Measurements from ENCODE around the gene ELFN2. TPM values are rescaled to one million over a fixed set of nuclear protein-coding genes. Genes with fewer than 3 reads are reported as not detected.

The ELFN2 gene
- total and polyA plus RNA-seq, 2 donors (not counting 3 experiments of a cell fraction or from before 2014, with no cell fraction given): 0.41 to 1.3 TPM

GRCh38 chr22:37431801-37432707 lies 4.8 kb upstream of the ELFN2 start:
- Histone ChIP-seq H4K20me1 (replicated peaks; ENCODE audit: control insufficient read depth, extremely low read depth, insufficient read depth, low read length) (no peaks in the 10 kb centered on the region), H3K4me1 (ENCODE audit: control insufficient read depth, extremely low read depth, insufficient read depth, low read length) (peaks cover 20% of the 10 kb centered on the region), H3K79me2 (ENCODE audit: control insufficient read depth, insufficient read depth, low read length) (no peaks in the 10 kb centered on the region), H3K36me3 (ENCODE audit: control insufficient read depth in 2 of 2, extremely low read depth in 1 of 2, insufficient read depth in 2 of 2, low read length in 2 of 2) (no peaks in the 10 kb centered on the region), H3K27me3 (ENCODE audit: control insufficient read depth in 2 of 2, insufficient read depth in 2 of 2, low read length in 2 of 2) (no peaks in the 10 kb centered on the region), H3K27ac (ENCODE audit: insufficient read depth, low read depth, low read length) (peak overlapping the region; percentile 91), H3K9me3 (replicated peaks; ENCODE audit: control insufficient read depth, insufficient read depth, low read length) (peaks cover 6% of the 10 kb centered on the region), H2AFZ (ENCODE audit: low read depth, low read length) (peak overlapping the region; percentile 65), H3K4me3 (replicated peaks in 1 of 3; ENCODE audit: insufficient read depth in 1 of 3, low read depth in 1 of 3, low read length in 3 of 3) (no peak overlapping the region), H3K9me1 (replicated peaks; ENCODE audit: control insufficient read depth, extremely low read depth, insufficient read depth, low read length) (no peaks in the 10 kb centered on the region), H3K9ac (replicated peaks; ENCODE audit: extremely low read depth, insufficient read depth, low read length) (peak overlapping the region; percentile 64), H3K4me2 (ENCODE audit: insufficient read depth, low read length) (peak overlapping the region; percentile 44)
- POLR2A ChIA-PET: interaction anchor here (1.2 kb wide), 1 partner anchor 23 kb away, joined by 6 read pairs; no protein-coding TSS in a partner anchor
- FAIRE-seq (peak; percentile 98), DNase-seq (ENCODE audit: low read depth, low spot score) (peak; percentile 86)
- CTCF ChIA-PET: interaction anchor here (0.6 to 5.0 kb wide), 9 partner anchors 12 to 173 kb away, joined by 3 to 33 read pairs (median 3); no protein-coding TSS in a partner anchor
- TSS peak; percentile 96 for BruUV-seq (replicated peaks)
- dilution Hi-C loops (cut with MboI; ENCODE audit: extremely low pct_ligation_motif_present, low sequenced_read_pairs) (no loop called here), intact Hi-C loops (cut with micrococcal nuclease) (loop anchor here (1.0 kb wide), 3 partner anchors 23 to 116 kb away; no protein-coding TSS in a partner anchor)
- TF ChIP-seq EZH2 (IDR thresholded peaks at IDR 0.05; ENCODE audit: borderline replicate concordance, low read depth, low read length, severe bottlenecking) (no peak), JUN (IDR thresholded peaks at IDR 0.05; ENCODE audit: borderline replicate concordance, insufficient read depth, insufficient read length, low read depth) (peak; percentile 95), POLR2AphosphoS5 (IDR thresholded peaks at IDR 0.05; ENCODE audit: insufficient read depth, low read depth, low read length) (peak; percentile 73), POLR2A (IDR thresholded peaks at IDR 0.05; ENCODE audit: low read depth, low read length) (peak; percentile 48), MAX (IDR thresholded peaks at IDR 0.05; ENCODE audit: insufficient read depth, insufficient read length) (no peak), MYC (IDR thresholded peaks at IDR 0.05; ENCODE audit: low read depth, low read length) (peak; percentile 6), FOS (IDR thresholded peaks at IDR 0.05; ENCODE audit: borderline replicate concordance, insufficient read depth, low read length) (peak; percentile 97), GATA2 (IDR thresholded peaks at IDR 0.05; ENCODE audit: insufficient read depth, insufficient read length, low read depth, low read length) (peak; percentile 22), CTCF (IDR thresholded peaks at IDR 0.05; ENCODE audit: extremely low read depth in 1 of 2, insufficient read depth in 1 of 2, low read depth in 1 of 2, low read length in 2 of 2) (no peak)

Data from endothelial cell of umbilical vein (primary cell).